Osteocyte (in vitro differentiated cells): ENCODE data around the gene ARHGAP31. TPM values are rescaled to one million over a fixed set of nuclear protein-coding genes. Genes with fewer than 3 reads are reported as not detected.
"Not testable (repeated sequence)": the region's sequence is repeated elsewhere in the genome, so short reads cannot be mapped to it uniquely, and the experiment has no call there.

Source experiments
- DNase-seq: peaks from one replicate; pipeline ENCODE4 v3.0.0; 2021; ENCODE audit warnings: mixed read lengths; ENCODE audit not compliant: unreplicated experiment; ENCODE audit errors: extremely low spot score
- H3K27ac Mint-ChIP-seq: one replicate; pipeline ENCODE4 v1.8.0; 2021; ENCODE audit warnings: mild to moderate bottlenecking, mixed read lengths; ENCODE audit not compliant: unreplicated experiment
- H3K27me3 Mint-ChIP-seq: one replicate; pipeline ENCODE4 v1.8.0; 2021; ENCODE audit warnings: mixed read lengths; ENCODE audit not compliant: unreplicated experiment
- H3K36me3 Mint-ChIP-seq: one replicate; pipeline ENCODE4 v1.8.0; 2021; ENCODE audit warnings: mixed read lengths; ENCODE audit not compliant: unreplicated experiment
- H3K4me1 Mint-ChIP-seq: one replicate; pipeline ENCODE4 v1.8.0; 2021; ENCODE audit warnings: mixed read lengths; ENCODE audit not compliant: unreplicated experiment
- H3K4me3 Mint-ChIP-seq: one replicate; pipeline ENCODE4 v1.8.0; 2021; ENCODE audit warnings: mild to moderate bottlenecking, moderate library complexity, mixed read lengths; ENCODE audit not compliant: unreplicated experiment
- H3K9me3 Mint-ChIP-seq: one replicate; pipeline ENCODE4 v1.8.0; 2021; ENCODE audit warnings: mixed read lengths; ENCODE audit not compliant: unreplicated experiment
- total RNA-seq: library from RNA; stranded (reverse); gene quantifications from 2 replicates; pipeline ENCODE4 v1.2.1, GENCODE V29; 2021
- TF ChIP-seq, protein P1 (sequence below): fragments of 200-600 bp; sonication (generic); IDR thresholded peaks from 2 replicates; pipeline ENCODE4 v1.5.0; 2021; ENCODE audit warnings: antibody characterized with exemption, mild to moderate bottlenecking, moderate library complexity

Gene ARHGAP31
- total RNA-seq, 1 donor from 2014 or later, result 49.7 TPM

DNA sequence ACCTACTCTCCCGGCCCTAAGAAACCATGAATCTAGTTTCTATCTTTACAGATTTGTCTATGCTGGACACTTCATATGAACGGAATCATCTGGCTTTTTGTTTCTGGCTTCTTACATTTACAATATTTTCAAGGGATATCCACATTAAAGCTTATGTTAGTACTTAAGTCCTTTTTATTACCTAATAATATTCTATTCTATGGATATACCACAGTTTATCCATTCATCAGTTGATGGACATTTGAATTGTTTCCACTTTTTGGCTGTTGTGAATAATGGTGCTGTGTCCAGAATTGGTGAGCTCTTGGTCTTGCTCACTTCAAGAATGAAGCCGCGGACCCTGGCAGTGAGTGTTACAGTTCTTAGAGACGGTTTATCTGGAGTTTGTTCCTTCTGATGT is 42.6 kb downstream of the ARHGAP31 start:
- Mint-ChIP-seq H3K4me1 (peaks cover 4% of the 10 kb centered on the region), H3K9me3 (no peaks in the 10 kb centered on the region), H3K36me3 (peaks cover 16% of the 10 kb centered on the region), H3K27me3 (no peaks in the 10 kb centered on the region), H3K4me3 (no peak overlapping the region), H3K27ac (no peak overlapping the region)
- TF ChIP-seq, protein P1, sequence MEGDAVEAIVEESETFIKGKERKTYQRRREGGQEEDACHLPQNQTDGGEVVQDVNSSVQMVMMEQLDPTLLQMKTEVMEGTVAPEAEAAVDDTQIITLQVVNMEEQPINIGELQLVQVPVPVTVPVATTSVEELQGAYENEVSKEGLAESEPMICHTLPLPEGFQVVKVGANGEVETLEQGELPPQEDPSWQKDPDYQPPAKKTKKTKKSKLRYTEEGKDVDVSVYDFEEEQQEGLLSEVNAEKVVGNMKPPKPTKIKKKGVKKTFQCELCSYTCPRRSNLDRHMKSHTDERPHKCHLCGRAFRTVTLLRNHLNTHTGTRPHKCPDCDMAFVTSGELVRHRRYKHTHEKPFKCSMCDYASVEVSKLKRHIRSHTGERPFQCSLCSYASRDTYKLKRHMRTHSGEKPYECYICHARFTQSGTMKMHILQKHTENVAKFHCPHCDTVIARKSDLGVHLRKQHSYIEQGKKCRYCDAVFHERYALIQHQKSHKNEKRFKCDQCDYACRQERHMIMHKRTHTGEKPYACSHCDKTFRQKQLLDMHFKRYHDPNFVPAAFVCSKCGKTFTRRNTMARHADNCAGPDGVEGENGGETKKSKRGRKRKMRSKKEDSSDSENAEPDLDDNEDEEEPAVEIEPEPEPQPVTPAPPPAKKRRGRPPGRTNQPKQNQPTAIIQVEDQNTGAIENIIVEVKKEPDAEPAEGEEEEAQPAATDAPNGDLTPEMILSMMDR, result no peak
- no peak for DNase-seq

- not testable (repeated sequence) for H3K9me3 Mint-ChIP-seq, H3K4me1 Mint-ChIP-seq, DNase-seq, H3K27ac Mint-ChIP-seq, H3K27me3 Mint-ChIP-seq, H3K4me3 Mint-ChIP-seq
- peaks cover 16% of the 10 kb centered on the region for H3K36me3 Mint-ChIP-seq
Observed at GRCh38 chr3:119337407-119337806, 43.2 kb downstream of the ARHGAP31 start.

- Mint-ChIP-seq H3K4me1 (peaks cover 4% of the 10 kb centered on the region), H3K27ac (no peak overlapping the region), H3K36me3 (peaks cover 16% of the 10 kb centered on the region), H3K4me3 (no peak overlapping the region), H3K27me3 (no peaks in the 10 kb centered on the region), H3K9me3 (no peaks in the 10 kb centered on the region)
- DNase-seq, result no peak
- TF ChIP-seq, protein P1, result no peak
Observed at GRCh38 chr3:119338754-119339153, 44.6 kb downstream of the ARHGAP31 start.

- H3K4me1 Mint-ChIP-seq, result peaks cover 8% of the 10 kb centered on the region
- H3K27me3 Mint-ChIP-seq, result no peaks in the 10 kb centered on the region
- TF ChIP-seq, protein P1, result no peak
- H3K4me3 Mint-ChIP-seq, result no peak overlapping the region
- DNase-seq, result no peak
- H3K9me3 Mint-ChIP-seq, result no peaks in the 10 kb centered on the region
- no peak overlapping the region for H3K27ac Mint-ChIP-seq
- peaks cover 16% of the 10 kb centered on the region for H3K36me3 Mint-ChIP-seq
Observed at GRCh38 chr3:119340014-119340413, 45.8 kb downstream of the ARHGAP31 start.

GRCh38 chr3:119340446-119340845 is 46.3 kb downstream of the ARHGAP31 start:
- no peak for DNase-seq
- TF ChIP-seq, protein P1, result no peak
- H3K9me3 Mint-ChIP-seq, result no peaks in the 10 kb centered on the region
- no peaks in the 10 kb centered on the region for H3K27me3 Mint-ChIP-seq
- peaks cover 12% of the 10 kb centered on the region for H3K4me1 Mint-ChIP-seq
- H3K4me3 Mint-ChIP-seq, result no peak overlapping the region
- H3K36me3 Mint-ChIP-seq, result peaks cover 14% of the 10 kb centered on the region
- no peak overlapping the region for H3K27ac Mint-ChIP-seq

DNA sequence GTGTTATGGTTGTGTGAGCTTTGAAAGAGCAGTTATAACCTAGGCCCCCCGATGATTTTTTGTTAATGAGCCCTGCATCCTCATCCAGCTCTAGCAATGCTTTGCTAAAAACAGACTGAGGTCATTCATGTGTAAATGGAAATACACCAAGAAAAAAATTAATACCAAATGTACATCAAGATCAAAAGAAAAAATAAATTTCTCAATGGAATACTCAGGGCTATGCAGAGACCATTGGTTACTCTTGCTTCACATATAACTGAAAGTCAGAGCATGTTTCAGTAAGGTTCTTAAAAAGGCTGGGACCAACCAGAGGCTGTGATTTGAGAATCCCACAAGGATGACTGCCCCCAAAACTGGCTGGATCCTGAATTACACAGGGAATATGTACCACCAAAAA is 48.0 kb downstream of the ARHGAP31 start:
- TF ChIP-seq, protein P1, result no peak
- peaks cover 8% of the 10 kb centered on the region for H3K36me3 Mint-ChIP-seq
- H3K4me3 Mint-ChIP-seq, result no peak overlapping the region
- H3K4me1 Mint-ChIP-seq, result peaks cover 27% of the 10 kb centered on the region
- no peaks in the 10 kb centered on the region for H3K27me3 Mint-ChIP-seq
- H3K9me3 Mint-ChIP-seq, result no peaks in the 10 kb centered on the region
- H3K27ac Mint-ChIP-seq, result no peak overlapping the region
- no peak for DNase-seq
